K562 (cell line): ENCODE data around the gene CLDND2. TPM values are rescaled to one million over a fixed set of nuclear protein-coding genes. Genes with fewer than 3 reads are reported as not detected.

ENCODE experiments used
- CBX3 ChIP-seq, 2 experiments: IDR thresholded peaks; 1 replicate in 1 of 2; 2 replicates in 1 of 2; pipeline ENCODE4 v1.6.1; 2012; ENCODE audit warnings: inconsistent platforms in 2 of 2, low read length in 2 of 2, borderline replicate concordance in 1 of 2, control low read depth in 1 of 2
- ELF1 ChIP-seq: fragments of 200-800 bp; sonication (Bioruptor generic); IDR thresholded peaks from 2 replicates; pipeline ENCODE4 v1.6.1; 2016; ENCODE audit warnings: missing genetic modification characterization, missing compliant biosample characterization
- EP400 ChIP-seq: fragments of 450-650 bp; IDR thresholded peaks from 2 replicates; pipeline ENCODE4 v1.6.1; 2017; ENCODE audit warnings: antibody characterized with exemption, mild to moderate bottlenecking, moderate library complexity
- JUNB ChIP-seq: fragments of 450-650 bp; formaldehyde crosslinking; conservative IDR thresholded peaks from 2 replicates; pipeline ENCODE4 v1.4.0; 2020; ENCODE audit warnings: mild to moderate bottlenecking
- LEF1 ChIP-seq: fragments of 450-650 bp; IDR thresholded peaks from 2 replicates; pipeline ENCODE4 v1.6.1; 2016; ENCODE audit warnings: mild to moderate bottlenecking
- MAX ChIP-seq: sonication (generic); formaldehyde crosslinking; IDR thresholded peaks from 2 replicates; pipeline ENCODE4 v1.9.0; 2022; ENCODE audit warnings: mild to moderate bottlenecking, missing genetic modification reagents
- NBN ChIP-seq: fragments of 450-650 bp; IDR thresholded peaks from 2 replicates; pipeline ENCODE4 v1.6.1; 2016; ENCODE audit warnings: low read depth, mild to moderate bottlenecking
- NFIC ChIP-seq: fragments of 450-650 bp; IDR thresholded peaks from 2 replicates; pipeline ENCODE4 v1.6.1; 2017; ENCODE audit warnings: mild to moderate bottlenecking, inconsistent platforms
- NKRF ChIP-seq: fragments of 450-650 bp; IDR thresholded peaks from 2 replicates; pipeline ENCODE4 v1.6.1; 2016; ENCODE audit warnings: borderline replicate concordance
- SMARCC2 ChIP-seq: fragments of 450-650 bp; IDR thresholded peaks from 2 replicates; pipeline ENCODE4 v1.6.1; 2017; ENCODE audit warnings: antibody characterized with exemption, moderate library complexity, mild to moderate bottlenecking, low read depth
- SRF ChIP-seq, 2 experiments: fragments of 250-450, 450-650 bp in 1 of 2; sonication (Bioruptor Pico) in 1 of 2; sonication (generic) in 1 of 2; formaldehyde crosslinking; IDR thresholded peaks; 2 replicates each; pipeline versions ENCODE4 v1.5.0 to v1.5.1; 2020 to 2022; ENCODE audit warnings: mild to moderate bottlenecking in 1 of 2, missing genetic modification reagents in 1 of 2
- TAF9B ChIP-seq: fragments of 450-650 bp; IDR thresholded peaks from 2 replicates; pipeline ENCODE4 v1.6.1; 2018; ENCODE audit warnings: mild to moderate bottlenecking; ENCODE audit not compliant: partially characterized antibody
- ZBED1 ChIP-seq: IDR thresholded peaks from 2 replicates; pipeline ENCODE4 v1.6.1; 2014
- ZNF407 ChIP-seq: fragments of 450-650 bp; IDR thresholded peaks from 2 replicates; pipeline ENCODE4 v1.6.1; 2016; ENCODE audit warnings: low read depth
- ZNF561 ChIP-seq: fragments of 450-650 bp; formaldehyde crosslinking; conservative IDR thresholded peaks from 2 replicates; pipeline ENCODE4 v1.4.0; 2020; ENCODE audit warnings: mild to moderate bottlenecking, moderate library complexity
- ZNF778 ChIP-seq: fragments of 450-650 bp; formaldehyde crosslinking; IDR thresholded peaks from 2 replicates; pipeline ENCODE4 v1.4.0; 2020; ENCODE audit warnings: mild to moderate bottlenecking, moderate library complexity
- ZNF780A ChIP-seq: fragments of 250-450 bp; sonication (Bioruptor Pico); IDR thresholded peaks from 2 replicates; pipeline ENCODE4 v1.5.0; 2021; ENCODE audit warnings: mild to moderate bottlenecking
- polyA plus RNA-seq, 8 experiments: library from polyadenylated mRNA; depleted of rRNA in 4 of 8; stranded (reverse) in 5 of 8; unstranded in 3 of 8; fragments of >200 nt; fragmentation: Nextera tagmentation in 2 of 8; fragmentation: Illumina TruSeq in 1 of 8; extraction: Ambion mirVana in 2 of 8; extraction: Trizol in 1 of 8; gene quantifications; 2 replicates each; pipeline versions ENCODE4 v1.2.1 to v1.2.3, GENCODE V29; 2011 to 2014; ENCODE audit warnings: inconsistent platforms in 1 of 8, missing spikeins in 1 of 8
- total RNA-seq, 7 experiments: library from RNA; depleted of rRNA in 6 of 7; stranded (reverse); fragments of >200 nt in 6 of 7; fragmentation: Illumina TruSeq in 2 of 7; extraction: Trizol in 2 of 7; gene quantifications; 2 replicates each; pipeline versions ENCODE4 v1.2.1 to v1.2.3, GENCODE V29; 2011 to 2021; ENCODE audit warnings: low replicate concordance in 1 of 7

CLDND2 gene
- total and polyA plus RNA-seq, 9 of the 15 experiments (the other 6 are each of a cell fraction or from before 2014, with no cell fraction given): 0.45 to 4.0 (median 1.2) TPM; not detected in 3

GRCh38 chr19:51325161-51325976 lies 43.4 kb downstream of the CLDND2 start (continued):
- no peak for TF ChIP-seq ZNF407
- TF ChIP-seq SRF (CRISPR knock-in tag; IDR thresholded peaks at IDR 0.05): no peak
- TF ChIP-seq ELF1: no peak
- TF ChIP-seq ZNF778: no peak
- no peak for TF ChIP-seq TAF9B
- no peak for TF ChIP-seq SMARCC2
- no peak for TF ChIP-seq ZBED1
- no peak for TF ChIP-seq LEF1
- TF ChIP-seq CBX3 (IDR thresholded peaks at IDR 0.05; ENCODE audit: borderline replicate concordance in 1 of 2, low read length in 2 of 2): no peak
- TF ChIP-seq NFIC: peak; percentile 37
- no peak for TF ChIP-seq NKRF
- TF ChIP-seq EP400: no peak
- TF ChIP-seq ZNF561 (CRISPR knock-in tag): no peak
- TF ChIP-seq MAX: peak; percentile 79
- TF ChIP-seq NBN: no peak
- TF ChIP-seq ZNF780A (CRISPR knock-in tag): no peak
- no peak for TF ChIP-seq JUNB (CRISPR knock-in tag)
